HCT116 (cell line): ENCODE data around the gene KIF26A. TPM values are rescaled to one million over a fixed set of nuclear protein-coding genes. Genes with fewer than 3 reads are reported as not detected.

Experiments used
- ATAC-seq: fragments of 200-7000 bp; cut with Tn5 transposase; 2 replicates; pipeline ENCODE4 v1.9.1; 2020; ENCODE audit warnings: mild to moderate bottlenecking, moderate library complexity
- BruUV-seq: library from RNA; stranded (reverse); fragments of 400-500 nt; replicated peaks from 2 replicates; lab custom pipeline; 2021; lab: Mats Ljungman, UMichigan
- CTCF ChIA-PET: fragments of 300-600 bp; sonication (Branson Sonifier 250); formaldehyde crosslinking; loops from one replicate; lab custom pipeline; 2021; ENCODE audit warnings: antibody characterized with exemption; lab: Charles Lee
- POLR2A ChIA-PET: fragments of 300-600, 350-600 bp; sonication (Branson Sonifier 250); formaldehyde crosslinking; loops from one replicate; lab custom pipeline; 2021; ENCODE audit warnings: antibody characterized with exemption; lab: Charles Lee
- RAD21 ChIA-PET, 2 experiments: fragments of 300-600 bp; sonication (Branson Sonifier 250); formaldehyde crosslinking; loops; one replicate each; lab custom pipeline; 2023; ENCODE audit warnings: low total read pairs in 2 of 2; ENCODE audit not compliant: uncharacterized antibody in 2 of 2, unreplicated experiment in 2 of 2, low non-redundant PET in 1 of 2; lab: Charles Lee
- DNase-seq: peaks from one replicate; pipeline ENCODE4 v3.0.0-alpha.2; 2010; ENCODE audit warnings: low read depth, low spot score
- H2AFZ ChIP-seq: fragments of 200-600 bp; shearing (Covaris generic), sonication (generic); 2 replicates; pipeline ENCODE4 v1.6.1; 2017; ENCODE audit warnings: low read depth, mixed run types, mixed read lengths, antibody characterized with exemption, low read length; ENCODE audit not compliant: poor library complexity, severe bottlenecking
- H3K27ac ChIP-seq: 2 replicates; pipeline ENCODE4 v1.5.1; 2012; ENCODE audit warnings: low read depth, low read length
- H3K27me3 ChIP-seq: fragments of 200-600 bp; sonication (generic); 2 replicates; pipeline ENCODE4 v1.6.1; 2016; ENCODE audit warnings: mixed run types, low read length, mixed read lengths; ENCODE audit not compliant: insufficient read depth
- H3K36me3 ChIP-seq, 2 experiments: fragments of 200-500 bp in 1 of 2; fragments of 200-600 bp in 1 of 2; sonication (Bioruptor generic) in 1 of 2; sonication (generic) in 1 of 2; 2 replicates each; pipeline versions ENCODE4 v1.5.1 to v1.6.1; 2014 to 2016; ENCODE audit warnings: low read length in 2 of 2, inconsistent platforms in 1 of 2, mixed read lengths in 1 of 2, mixed run types in 1 of 2; ENCODE audit not compliant: insufficient read depth in 2 of 2, control insufficient read depth in 1 of 2
- H3K4me1 ChIP-seq, 2 experiments: fragments of 200-600 bp in 1 of 2; sonication (generic) in 1 of 2; 2 replicates each; pipeline versions ENCODE4 v1.5.1 to v1.6.1; 2012 to 2017; ENCODE audit warnings: low read length in 2 of 2, inconsistent platforms in 1 of 2, mild to moderate bottlenecking in 1 of 2, mixed read lengths in 1 of 2, mixed run types in 1 of 2, moderate library complexity in 1 of 2; ENCODE audit not compliant: insufficient read depth in 2 of 2, control insufficient read depth in 1 of 2
- H3K4me2 ChIP-seq: fragments of 200-600 bp; sonication (generic); 2 replicates; pipeline ENCODE4 v1.6.1; 2017; ENCODE audit warnings: mixed run types, low read length, mixed read lengths
- H3K4me3 ChIP-seq, 2 experiments: fragments of 200-600 bp in 1 of 2; sonication (generic) in 1 of 2; replicated peaks in 1 of 2; 2 replicates each; pipeline ENCODE4 v1.5.1; 2011 to 2016; ENCODE audit warnings: low read length in 2 of 2, control low read depth in 1 of 2, low read depth in 1 of 2, mild to moderate bottlenecking in 1 of 2, mixed read lengths in 1 of 2, mixed run types in 1 of 2
- H3K79me2 ChIP-seq: fragments of 200-600 bp; sonication (generic); 2 replicates; pipeline ENCODE4 v1.6.1; 2017; ENCODE audit warnings: mild to moderate bottlenecking, mixed run types, low read length, moderate library complexity, mixed read lengths; ENCODE audit not compliant: insufficient read depth
- H3K9ac ChIP-seq: fragments of 200-600 bp; sonication (generic); 2 replicates; pipeline ENCODE4 v1.6.1; 2016; ENCODE audit warnings: low read length, mixed read lengths
- H3K9me2 ChIP-seq: fragments of 200-600 bp; sonication (generic), shearing (Covaris generic); 2 replicates; pipeline ENCODE4 v1.6.1; 2017; ENCODE audit warnings: mixed run types, mild to moderate bottlenecking, moderate library complexity; ENCODE audit not compliant: insufficient read depth
- H3K9me3 ChIP-seq, 2 experiments: fragments of 200-500 bp in 1 of 2; fragments of 200-600 bp in 1 of 2; sonication (Bioruptor generic) in 1 of 2; sonication (generic) in 1 of 2; 2 replicates each; pipeline ENCODE4 v1.6.1; 2014 to 2017; ENCODE audit warnings: low read length in 2 of 2, mixed read lengths in 2 of 2, inconsistent platforms in 1 of 2, low read depth in 1 of 2, mild to moderate bottlenecking in 1 of 2, mixed run types in 1 of 2, moderate library complexity in 1 of 2; ENCODE audit not compliant: control insufficient read depth in 1 of 2, insufficient read depth in 1 of 2
- H4K20me1 ChIP-seq: fragments of 200-600 bp; sonication (generic), shearing (Covaris generic); 2 replicates; pipeline ENCODE4 v1.6.1; 2017; ENCODE audit warnings: mixed run types, mild to moderate bottlenecking, moderate library complexity; ENCODE audit not compliant: insufficient read depth
- EZH2 ChIP-seq: fragments of 200-600 bp; sonication (generic); IDR thresholded peaks from 2 replicates; pipeline ENCODE4 v1.6.1; 2017; ENCODE audit warnings: antibody characterized with exemption, mixed run types
- EZH2phosphoT487 ChIP-seq: fragments of 200-600 bp; IDR thresholded peaks from 2 replicates; pipeline ENCODE4 v1.6.1; 2018; ENCODE audit warnings: antibody characterized with exemption, borderline replicate concordance
- FOSL1 ChIP-seq: IDR thresholded peaks from 2 replicates; pipeline ENCODE4 v1.6.1; 2012; ENCODE audit warnings: low read depth
- SIN3A ChIP-seq: IDR thresholded peaks from 2 replicates; pipeline ENCODE4 v1.6.1; 2012; ENCODE audit warnings: low read depth
- ZFX ChIP-seq: fragments of 450-650 bp; IDR thresholded peaks from 2 replicates; pipeline ENCODE4 v1.6.1; 2017
- intact Hi-C: fragments of 100-400 bp; cut with micrococcal nuclease; formaldehyde crosslinking; loops from 2 replicates; pipeline ENCODE4 v1.10.0; 2022
- total RNA-seq: library from RNA; stranded (reverse); gene quantifications from one replicate; pipeline ENCODE4 v1.2.1, GENCODE V29; 2021; ENCODE audit not compliant: unreplicated experiment
- TF ChIP-seq, protein P1 (sequence below): IDR thresholded peaks from 2 replicates; pipeline ENCODE4 v1.6.1; 2011; ENCODE audit warnings: mild to moderate bottlenecking, low read length, moderate library complexity; ENCODE audit not compliant: insufficient replicate concordance; ENCODE audit errors: extremely low read depth
- TF ChIP-seq, protein P2 (sequence below): IDR thresholded peaks from 2 replicates; pipeline ENCODE4 v1.6.1; 2012

KIF26A gene
- total RNA-seq, 1 experiment from 2014 or later, result 10.2 TPM

GRCh38 chr14:104192146-104192882, 53.9 kb downstream of the KIF26A start (continued):
- TF ChIP-seq, protein P1, sequence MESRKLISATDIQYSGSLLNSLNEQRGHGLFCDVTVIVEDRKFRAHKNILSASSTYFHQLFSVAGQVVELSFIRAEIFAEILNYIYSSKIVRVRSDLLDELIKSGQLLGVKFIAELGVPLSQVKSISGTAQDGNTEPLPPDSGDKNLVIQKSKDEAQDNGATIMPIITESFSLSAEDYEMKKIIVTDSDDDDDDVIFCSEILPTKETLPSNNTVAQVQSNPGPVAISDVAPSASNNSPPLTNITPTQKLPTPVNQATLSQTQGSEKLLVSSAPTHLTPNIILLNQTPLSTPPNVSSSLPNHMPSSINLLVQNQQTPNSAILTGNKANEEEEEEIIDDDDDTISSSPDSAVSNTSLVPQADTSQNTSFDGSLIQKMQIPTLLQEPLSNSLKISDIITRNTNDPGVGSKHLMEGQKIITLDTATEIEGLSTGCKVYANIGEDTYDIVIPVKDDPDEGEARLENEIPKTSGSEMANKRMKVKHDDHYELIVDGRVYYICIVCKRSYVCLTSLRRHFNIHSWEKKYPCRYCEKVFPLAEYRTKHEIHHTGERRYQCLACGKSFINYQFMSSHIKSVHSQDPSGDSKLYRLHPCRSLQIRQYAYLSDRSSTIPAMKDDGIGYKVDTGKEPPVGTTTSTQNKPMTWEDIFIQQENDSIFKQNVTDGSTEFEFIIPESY, result no peak
- TF ChIP-seq ZFX (no peak), EZH2 (no peak)

DNA sequence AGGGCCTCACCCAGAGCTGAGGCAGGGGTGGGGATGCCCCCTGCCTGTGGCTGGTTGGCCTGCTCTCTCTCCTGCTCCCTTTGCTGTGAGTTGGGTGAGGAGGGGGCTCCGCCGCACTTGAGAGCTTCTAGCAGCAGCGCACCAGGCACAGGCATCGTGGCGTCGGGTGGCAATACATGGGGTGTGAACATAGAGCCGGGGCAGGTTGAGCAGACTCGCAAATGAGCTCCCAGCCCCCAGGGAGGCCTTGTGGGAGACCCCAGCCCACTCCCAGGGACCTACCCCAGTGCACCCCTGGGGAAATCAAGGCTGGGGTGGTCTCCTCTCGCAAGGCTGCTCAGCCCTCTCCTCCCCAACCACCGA, 54.5 kb downstream of the KIF26A start:
- no peak overlapping the region for H3K27ac ChIP-seq
- no peaks in the 10 kb centered on the region for H3K36me3 ChIP-seq
- POLR2A ChIA-PET, result no interaction called here
- no TSS peak for BruUV-seq
- H3K4me3 ChIP-seq, result no peak overlapping the region
- no peak for TF ChIP-seq FOSL1
- no peak for TF ChIP-seq SIN3A
- TF ChIP-seq, protein P2, sequence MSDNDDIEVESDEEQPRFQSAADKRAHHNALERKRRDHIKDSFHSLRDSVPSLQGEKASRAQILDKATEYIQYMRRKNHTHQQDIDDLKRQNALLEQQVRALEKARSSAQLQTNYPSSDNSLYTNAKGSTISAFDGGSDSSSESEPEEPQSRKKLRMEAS, result no peak
- no peak for TF ChIP-seq EZH2phosphoT487
- ATAC-seq, result no peak
- H3K4me1 ChIP-seq, result no peaks in the 10 kb centered on the region
- intact Hi-C loops, result no loop called here
- no peak overlapping the region for H3K9ac ChIP-seq
- no peaks in the 10 kb centered on the region for H3K9me2 ChIP-seq
- no peaks in the 10 kb centered on the region for H4K20me1 ChIP-seq
- H3K9me3 ChIP-seq, result no peaks in the 10 kb centered on the region
- H2AFZ ChIP-seq, result no peak overlapping the region
- peaks cover 4% of the 10 kb centered on the region; the same call in 1 of the 2 replicates for H3K27me3 ChIP-seq
- RAD21 ChIA-PET, result no interaction called here
- no peak overlapping the region for H3K4me2 ChIP-seq
- H3K79me2 ChIP-seq, result no peaks in the 10 kb centered on the region
- no peak for DNase-seq
- CTCF ChIA-PET, result no interaction called here
